NCI-H82 treated with DMSO at 0.1 percent for 48 hours (cell line): Measurements from ENCODE around the gene NPHP1.
"Not testable (repeated sequence)": the region's sequence is repeated elsewhere in the genome, so short reads cannot be mapped to it uniquely, and the experiment has no call there.

Source experiments
- DNase-seq: peaks from one replicate; lab custom pipeline; 2025; ENCODE audit not compliant: unreplicated experiment; lab: John Stamatoyannopoulos, UW

Gene NPHP1

GRCh38 chr2:110131166-110131565 lies 73.6 kb downstream of the NPHP1 start:
- no peak for DNase-seq

GRCh38 chr2:110130757-110131156 lies 74.1 kb downstream of the NPHP1 start:
- DNase-seq: no peak

- no peak for DNase-seq
These were observed 77.9 kb downstream of the NPHP1 start for GRCh38 chr2:110126906-110127305.

- DNase-seq: no peak
These were observed 78.6 kb downstream of the NPHP1 start for GRCh38 chr2:110126086-110126773.

GRCh38 chr2:110124939-110125691 lies 79.7 kb downstream of the NPHP1 start:
- DNase-seq: no peak

GRCh38 chr2:110124038-110124825 lies 80.6 kb downstream of the NPHP1 start:
- DNase-seq: no peak

- no peak for DNase-seq
These were observed 83.2 kb downstream of the NPHP1 start for GRCh38 chr2:110121592-110121991.

- DNase-seq: no peak
These were observed 83.8 kb downstream of the NPHP1 start for GRCh38 chr2:110121052-110121334.

GRCh38 chr2:110120171-110121051 lies 84.4 kb downstream of the NPHP1 start:
- no peak for DNase-seq

- DNase-seq: no peak
These were observed 88.6 kb downstream of the NPHP1 start for GRCh38 chr2:110116033-110116710.

- no peak for DNase-seq
These were observed 89.4 kb downstream of the NPHP1 start, which contains the start of gene MALL for GRCh38 chr2:110115291-110116032. Gene MALL, minus strand, starts transcription at chr2:110115822. Its CDS starts 30 bp downstream, at chr2:110115792.

GRCh38 chr2:110114831-110115255 lies 90.0 kb downstream of the NPHP1 start:
- DNase-seq: no peak

GRCh38 chr2:110113961-110114591 lies 90.7 kb downstream of the NPHP1 start:
- no peak for DNase-seq

- DNase-seq: not testable (repeated sequence)
These were observed 96.5 kb downstream of the NPHP1 start for GRCh38 chr2:110108291-110108690.

GRCh38 chr2:110107092-110108079 lies 97.4 kb downstream of the NPHP1 start:
- DNase-seq: no peak

GRCh38 chr2:110106642-110107041 lies 98.2 kb downstream of the NPHP1 start:
- DNase-seq: no peak

- DNase-seq: no peak
These were observed 99.0 kb downstream of the NPHP1 start for GRCh38 chr2:110105608-110106467.
